ENCODE measurements around the gene EVI2A. TPM values are rescaled to one million over a fixed set of nuclear protein-coding genes. Genes with fewer than 3 reads are reported as not detected.

The EVI2A gene
- total RNA-seq, 2 experiments from 2014 or later, result 40.4 to 44.2 TPM

GRCh38 chr17:31272803-31273202, 48.6 kb downstream of the EVI2A start:
- ChIA-PET CTCF (no interaction called here), POLR2A (no interaction called here)
- no peak for DNase-seq
- Mint-ChIP-seq H3K27ac (no peak overlapping the region), H3K36me3 (ENCODE audit: low read depth) (peaks cover 7% of the 10 kb centered on the region), H3K4me3 (no peak overlapping the region), H3K4me1 (ENCODE audit: low read depth) (no peaks in the 10 kb centered on the region), H3K9me3 (ENCODE audit: insufficient read depth) (no peaks in the 10 kb centered on the region), H3K27me3 (ENCODE audit: low read depth) (no peaks in the 10 kb centered on the region)
- ATAC-seq, result no peak

- no peak overlapping the region for H3K27ac Mint-ChIP-seq
- ATAC-seq (no peak), DNase-seq (no peak)
- no peaks in the 10 kb centered on the region for H3K4me1 Mint-ChIP-seq (ENCODE audit: low read depth)
- no peaks in the 10 kb centered on the region for H3K27me3 Mint-ChIP-seq (ENCODE audit: low read depth)
- no peaks in the 10 kb centered on the region for H3K9me3 Mint-ChIP-seq (ENCODE audit: insufficient read depth)
- POLR2A ChIA-PET, result no interaction called here
- peaks cover 7% of the 10 kb centered on the region for H3K36me3 Mint-ChIP-seq (ENCODE audit: low read depth)
- H3K4me3 Mint-ChIP-seq, result no peak overlapping the region
- CTCF ChIA-PET, result no interaction called here
These were observed 49.2 kb downstream of the EVI2A start for GRCh38 chr17:31272236-31272635.

DNA sequence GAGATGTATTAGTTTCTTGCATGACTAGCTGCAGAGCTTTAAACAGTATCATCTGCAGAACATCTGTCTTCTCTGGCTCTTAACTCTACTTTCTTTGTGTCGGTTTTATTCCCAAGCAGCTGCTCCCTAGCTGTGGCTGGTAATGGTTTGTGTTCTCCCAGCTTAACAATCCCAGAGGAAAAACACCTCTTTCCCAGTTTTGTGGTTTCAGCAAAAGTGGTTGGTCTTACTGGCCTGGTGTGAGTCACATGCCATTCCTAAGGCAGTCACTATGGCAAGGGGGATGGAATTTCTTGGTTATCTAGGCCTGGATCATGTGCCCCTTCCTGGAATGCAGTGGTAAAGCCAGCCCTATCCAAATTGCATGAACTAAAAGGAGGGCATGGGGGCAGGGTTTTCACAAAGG, 51.8 kb downstream of the EVI2A start:
- Mint-ChIP-seq H3K27me3 (ENCODE audit: low read depth) (no peaks in the 10 kb centered on the region), H3K4me1 (ENCODE audit: low read depth) (no peaks in the 10 kb centered on the region), H3K27ac (no peak overlapping the region)

DNA sequence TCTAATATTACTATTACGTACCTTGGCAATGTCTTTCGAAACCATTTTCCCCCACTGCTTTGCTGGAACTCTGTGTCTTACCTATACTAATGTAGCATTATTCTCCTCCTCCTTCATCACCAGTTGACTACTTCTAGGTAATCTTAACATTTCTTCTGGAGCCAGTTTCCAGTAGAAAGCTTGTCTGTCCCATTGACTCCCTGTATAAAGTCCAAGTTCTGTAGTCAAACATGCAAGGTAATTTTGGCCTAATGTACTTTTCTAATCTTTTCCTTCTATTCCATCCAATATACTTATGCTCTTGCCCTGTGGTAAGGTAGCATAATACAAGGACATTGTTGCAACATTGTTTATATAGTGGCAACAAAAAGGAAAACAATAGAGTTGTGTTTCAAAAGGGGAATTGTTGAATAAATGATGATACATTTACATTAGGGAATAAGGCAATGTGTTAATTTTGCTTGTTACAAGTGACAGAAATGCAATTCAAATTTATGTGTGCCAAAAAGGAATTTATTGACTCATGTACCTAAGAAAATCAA, 52.3 kb downstream of the EVI2A start:
- CTCF ChIA-PET, result interaction anchor here (1.0 kb wide), 2 partner anchors 9 to 104 kb away, joined by 3 read pairs; no protein-coding TSS in a partner anchor

More for the DNA sequence above, 51.8 kb downstream of the EVI2A start:
- no peak for ATAC-seq
- no peak overlapping the region for H3K4me3 Mint-ChIP-seq
- peaks cover 7% of the 10 kb centered on the region for H3K36me3 Mint-ChIP-seq (ENCODE audit: low read depth)
- ChIA-PET CTCF (interaction anchor here (1.0 kb wide), 2 partner anchors 10 to 103 kb away, joined by 3 read pairs; no protein-coding TSS in a partner anchor), POLR2A (no interaction called here)
- no peak for DNase-seq
- no peaks in the 10 kb centered on the region for H3K9me3 Mint-ChIP-seq (ENCODE audit: insufficient read depth)

More for the DNA sequence above, 52.3 kb downstream of the EVI2A start:
- H3K27me3 Mint-ChIP-seq (ENCODE audit: low read depth), result no peaks in the 10 kb centered on the region
- H3K4me3 Mint-ChIP-seq, result no peak overlapping the region
- no peak overlapping the region for H3K27ac Mint-ChIP-seq
- no peak for DNase-seq
- POLR2A ChIA-PET, result no interaction called here
- H3K4me1 Mint-ChIP-seq (ENCODE audit: low read depth), result no peaks in the 10 kb centered on the region
- no peaks in the 10 kb centered on the region for H3K9me3 Mint-ChIP-seq (ENCODE audit: insufficient read depth)
- H3K36me3 Mint-ChIP-seq (ENCODE audit: low read depth), result peaks cover 4% of the 10 kb centered on the region
- no peak for ATAC-seq

Other genes with a start within 250 kb of the EVI2A start
- gene NF1, start 226.6 kb downstream of the EVI2A start, total RNA-seq, result 10 to 100 TPM; 16.7 to 17.4 TPM
- gene OMG, start 24.4 kb downstream of the EVI2A start, total RNA-seq, result under 1 TPM; 0.29 to 0.50 TPM
- 10 to 100 TPM; 49.1 to 52.6 TPM for gene EVI2B, start 7.6 kb downstream of the EVI2A start, total RNA-seq
- 10 to 100 TPM; 36.0 to 38.0 TPM for gene RAB11FIP4, start 70.1 kb upstream of the EVI2A start, total RNA-seq